ENCODE data around the gene GPRIN3. TPM values are rescaled to one million over a fixed set of nuclear protein-coding genes. Genes with fewer than 3 reads are reported as not detected.

GPRIN3 gene
- total RNA-seq, 3 donors from 2014 or later = 6.0 to 23.8 (median 23.7) TPM

GRCh38 chr4:89279385-89279784 lies 28.2 kb downstream of the GPRIN3 start:
- no peak for DNase-seq
- ATAC-seq = no peak
- TF ChIP-seq CTCF (IDR thresholded peaks at IDR 0.05) = no peak
- H3K36me3 ChIP-seq (ENCODE audit: low read depth) = no peaks in the 10 kb centered on the region
- intact Hi-C loops (cut with DNase I, micrococcal nuclease) = no loop called here
- H3K4me1 ChIP-seq (ENCODE audit: low read depth) = peaks cover 14% of the 10 kb centered on the region
- no peak overlapping the region for H3K4me3 ChIP-seq
- H3K9me3 ChIP-seq = no peaks in the 10 kb centered on the region

- Histone ChIP-seq H3K4me1 (ENCODE audit: low read depth) (peaks cover 3% of the 10 kb centered on the region), H3K4me3 (no peak overlapping the region), H3K36me3 (ENCODE audit: low read depth) (no peaks in the 10 kb centered on the region), H3K9me3 (no peaks in the 10 kb centered on the region)
- intact Hi-C loops (cut with DNase I, micrococcal nuclease) = no loop called here
- ATAC-seq = no peak
- DNase-seq = no peak
- TF ChIP-seq CTCF (IDR thresholded peaks at IDR 0.05) = no peak
Observed at GRCh38 chr4:89277412-89277811, 30.2 kb downstream of the GPRIN3 start.

- Histone ChIP-seq H3K4me1 (ENCODE audit: low read depth) (peaks cover 3% of the 10 kb centered on the region), H3K36me3 (ENCODE audit: low read depth) (no peaks in the 10 kb centered on the region), H3K4me3 (no peak overlapping the region), H3K9me3 (no peaks in the 10 kb centered on the region)
- ATAC-seq (no peak), DNase-seq (no peak)
- TF ChIP-seq CTCF (IDR thresholded peaks at IDR 0.05) = no peak
- intact Hi-C loops (cut with DNase I, micrococcal nuclease) = no loop called here
Observed at GRCh38 chr4:89276296-89276695, 31.3 kb downstream of the GPRIN3 start.

- no peak overlapping the region for H3K4me3 ChIP-seq
- intact Hi-C loops (cut with DNase I, micrococcal nuclease) = no loop called here
- TF ChIP-seq CTCF (IDR thresholded peaks at IDR 0.05) = no peak
- ATAC-seq (peak; percentile 72), DNase-seq (no peak)
- H3K36me3 ChIP-seq (ENCODE audit: low read depth) = no peaks in the 10 kb centered on the region
- no peaks in the 10 kb centered on the region for H3K9me3 ChIP-seq
- H3K4me1 ChIP-seq (ENCODE audit: low read depth) = peaks cover 3% of the 10 kb centered on the region
Observed at GRCh38 chr4:89275587-89275986, 32.0 kb downstream of the GPRIN3 start.

- no peaks in the 10 kb centered on the region for H3K9me3 ChIP-seq
- H3K36me3 ChIP-seq (ENCODE audit: low read depth) = no peaks in the 10 kb centered on the region
- no peak overlapping the region for H3K4me3 ChIP-seq
- peaks cover 3% of the 10 kb centered on the region for H3K4me1 ChIP-seq (ENCODE audit: low read depth)
- ATAC-seq (peak; percentile 42), DNase-seq (no peak)
- TF ChIP-seq CTCF (IDR thresholded peaks at IDR 0.05) = no peak
- intact Hi-C loops (cut with DNase I, micrococcal nuclease) = no loop called here
Observed at GRCh38 chr4:89273741-89274141, 33.9 kb downstream of the GPRIN3 start.

GRCh38 chr4:89270792-89271191 lies 36.8 kb downstream of the GPRIN3 start:
- DNase-seq (no peak), ATAC-seq (no peak)
- no peaks in the 10 kb centered on the region for H3K36me3 ChIP-seq (ENCODE audit: low read depth)

More at GRCh38 chr4:89270792-89271191, 36.8 kb downstream of the GPRIN3 start:
- H3K9me3 ChIP-seq = no peaks in the 10 kb centered on the region
- H3K4me1 ChIP-seq (ENCODE audit: low read depth) = peaks cover 2% of the 10 kb centered on the region
- H3K4me3 ChIP-seq = no peak overlapping the region
- TF ChIP-seq CTCF (IDR thresholded peaks at IDR 0.05) = no peak
- intact Hi-C loops (cut with DNase I, micrococcal nuclease) = no loop called here
